HCT116 (cell line): ENCODE data around the gene PRSS27.

Experiments used
- EZH2 ChIP-seq: fragments of 200-600 bp; sonication (generic); IDR thresholded peaks from 2 replicates; pipeline ENCODE4 v1.6.1; 2017; ENCODE audit warnings: antibody characterized with exemption, mixed run types
- EZH2phosphoT487 ChIP-seq: fragments of 200-600 bp; IDR thresholded peaks from 2 replicates; pipeline ENCODE4 v1.6.1; 2018; ENCODE audit warnings: antibody characterized with exemption, borderline replicate concordance
- FOSL1 ChIP-seq: IDR thresholded peaks from 2 replicates; pipeline ENCODE4 v1.6.1; 2012; ENCODE audit warnings: low read depth
- JUND ChIP-seq: IDR thresholded peaks from 2 replicates; pipeline ENCODE4 v1.6.1; 2012
- POLR2A ChIP-seq: IDR thresholded peaks from 2 replicates; pipeline ENCODE4 v1.7.0; 2011; ENCODE audit warnings: borderline replicate concordance; ENCODE audit not compliant: insufficient read depth, insufficient read length; ENCODE audit errors: extremely low read depth
- RAD21 ChIP-seq: IDR thresholded peaks from 2 replicates; pipeline ENCODE4 v1.6.1; 2012; ENCODE audit warnings: low read depth, mild to moderate bottlenecking
- SIN3A ChIP-seq: IDR thresholded peaks from 2 replicates; pipeline ENCODE4 v1.6.1; 2012; ENCODE audit warnings: low read depth
- SRF ChIP-seq: IDR thresholded peaks from 2 replicates; pipeline ENCODE4 v1.6.1; 2012; ENCODE audit warnings: low read depth
- TCF7L2 ChIP-seq: IDR thresholded peaks from 2 replicates; pipeline ENCODE4 v1.7.0; 2011; ENCODE audit warnings: borderline replicate concordance, inconsistent platforms; ENCODE audit not compliant: insufficient read depth, insufficient read length; ENCODE audit errors: extremely low read depth
- TF ChIP-seq, protein P1 (sequence below), 3 experiments: fragments of 200-600 bp in 1 of 3; sonication (generic) in 1 of 3; IDR thresholded peaks in 2 of 3; conservative IDR thresholded peaks in 1 of 3; 2 replicates each; pipeline ENCODE4 v1.5.1; 2012 to 2017; ENCODE audit warnings: low read depth in 2 of 3, low read length in 2 of 3, antibody characterized with exemption in 1 of 3, borderline replicate concordance in 1 of 3, control low read depth in 1 of 3, mild to moderate bottlenecking in 1 of 3, mixed read lengths in 1 of 3, mixed run types in 1 of 3, moderate library complexity in 1 of 3; ENCODE audit not compliant: insufficient read depth in 1 of 3
- TF ChIP-seq, protein P2 (sequence below): IDR thresholded peaks from 2 replicates; pipeline ENCODE4 v1.6.1; 2012
- TF ChIP-seq, protein P3 (sequence below): IDR thresholded peaks from 2 replicates; pipeline ENCODE4 v1.6.1; 2012

DNA sequence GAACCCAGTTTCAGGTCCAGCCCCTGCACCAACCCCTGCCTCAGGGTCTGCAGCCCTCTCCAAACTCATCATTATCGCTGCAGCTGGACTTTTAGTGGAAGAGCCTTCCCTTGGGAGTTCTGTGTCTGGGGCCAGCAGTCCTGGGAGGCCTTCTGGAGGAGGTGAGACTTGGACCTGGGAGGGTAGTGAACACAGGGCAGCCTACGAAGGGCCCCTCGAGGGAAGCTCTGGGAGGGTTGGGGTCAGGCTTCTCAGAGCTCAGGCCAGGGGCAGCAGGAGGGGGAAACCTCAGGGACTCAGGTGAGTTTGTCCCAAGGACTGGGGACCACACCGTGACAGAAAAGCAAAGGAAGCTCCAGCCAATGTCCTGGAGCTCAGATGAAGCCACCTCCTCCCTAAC, 21.1 kb upstream of the PRSS27 start:
- TF ChIP-seq, protein P1, sequence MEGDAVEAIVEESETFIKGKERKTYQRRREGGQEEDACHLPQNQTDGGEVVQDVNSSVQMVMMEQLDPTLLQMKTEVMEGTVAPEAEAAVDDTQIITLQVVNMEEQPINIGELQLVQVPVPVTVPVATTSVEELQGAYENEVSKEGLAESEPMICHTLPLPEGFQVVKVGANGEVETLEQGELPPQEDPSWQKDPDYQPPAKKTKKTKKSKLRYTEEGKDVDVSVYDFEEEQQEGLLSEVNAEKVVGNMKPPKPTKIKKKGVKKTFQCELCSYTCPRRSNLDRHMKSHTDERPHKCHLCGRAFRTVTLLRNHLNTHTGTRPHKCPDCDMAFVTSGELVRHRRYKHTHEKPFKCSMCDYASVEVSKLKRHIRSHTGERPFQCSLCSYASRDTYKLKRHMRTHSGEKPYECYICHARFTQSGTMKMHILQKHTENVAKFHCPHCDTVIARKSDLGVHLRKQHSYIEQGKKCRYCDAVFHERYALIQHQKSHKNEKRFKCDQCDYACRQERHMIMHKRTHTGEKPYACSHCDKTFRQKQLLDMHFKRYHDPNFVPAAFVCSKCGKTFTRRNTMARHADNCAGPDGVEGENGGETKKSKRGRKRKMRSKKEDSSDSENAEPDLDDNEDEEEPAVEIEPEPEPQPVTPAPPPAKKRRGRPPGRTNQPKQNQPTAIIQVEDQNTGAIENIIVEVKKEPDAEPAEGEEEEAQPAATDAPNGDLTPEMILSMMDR (IDR thresholded peaks at IDR 0.05 in 2 of 3, conservative IDR thresholded peaks at IDR 0.05 in 1 of 3; ENCODE audit: borderline replicate concordance in 1 of 3, insufficient read depth in 1 of 3, low read depth in 2 of 3, low read length in 2 of 3) = no peak
- no peak for TF ChIP-seq SRF
- TF ChIP-seq EZH2 = no peak
- no peak for TF ChIP-seq RAD21
- TF ChIP-seq, protein P2, sequence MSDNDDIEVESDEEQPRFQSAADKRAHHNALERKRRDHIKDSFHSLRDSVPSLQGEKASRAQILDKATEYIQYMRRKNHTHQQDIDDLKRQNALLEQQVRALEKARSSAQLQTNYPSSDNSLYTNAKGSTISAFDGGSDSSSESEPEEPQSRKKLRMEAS = no peak
- no peak for TF ChIP-seq TCF7L2
- TF ChIP-seq FOSL1 = no peak
- TF ChIP-seq EZH2phosphoT487 = no peak
- TF ChIP-seq SIN3A = no peak
- no peak for TF ChIP-seq POLR2A
- TF ChIP-seq, protein P3, sequence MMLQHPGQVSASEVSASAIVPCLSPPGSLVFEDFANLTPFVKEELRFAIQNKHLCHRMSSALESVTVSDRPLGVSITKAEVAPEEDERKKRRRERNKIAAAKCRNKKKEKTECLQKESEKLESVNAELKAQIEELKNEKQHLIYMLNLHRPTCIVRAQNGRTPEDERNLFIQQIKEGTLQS = no peak
- no peak for TF ChIP-seq JUND
